Breast epithelium (tissue), 3 donors: ENCODE measurements around the gene PIK3CD.

Experiments
- CTCF ChIP-seq, 3 donors: fragments of 450-650 bp; IDR thresholded peaks; one replicate each; pipeline ENCODE4 v1.5.1; 2016 to 2017; ENCODE audit warnings: antibody characterized with exemption in 3 of 3, mild to moderate bottlenecking in 3 of 3, moderate library complexity in 3 of 3
- POLR2A ChIP-seq: fragments of 450-650 bp; IDR thresholded peaks from one replicate; pipeline ENCODE4 v1.6.1; 2016; ENCODE audit warnings: antibody characterized with exemption, mild to moderate bottlenecking, moderate library complexity

DNA sequence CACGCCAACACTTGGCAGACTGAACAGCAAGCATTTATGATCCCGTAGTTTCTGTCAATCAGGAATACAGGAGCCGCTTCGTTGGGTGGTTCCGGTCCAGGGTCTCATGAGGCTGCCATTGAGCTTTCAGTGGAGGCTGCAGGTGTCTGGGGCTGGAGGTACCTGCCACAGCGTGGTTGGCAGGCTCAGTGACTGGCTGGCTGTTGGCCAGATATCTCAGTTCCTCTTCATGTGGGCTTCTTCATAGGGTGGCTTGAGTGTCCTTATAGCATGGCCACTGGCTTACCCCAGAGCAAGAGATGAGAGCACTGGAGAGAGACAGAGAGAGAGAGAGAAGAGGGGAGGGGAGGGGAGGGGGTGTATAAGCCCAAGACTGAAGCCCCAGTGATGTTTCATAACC, 29.3 kb downstream of the PIK3CD start:
- no peak for TF ChIP-seq POLR2A
- no peak for TF ChIP-seq CTCF (IDR thresholded peaks at IDR 0.05)
